Measurements from ENCODE around the gene VANGL2.

VANGL2 gene

DNA sequence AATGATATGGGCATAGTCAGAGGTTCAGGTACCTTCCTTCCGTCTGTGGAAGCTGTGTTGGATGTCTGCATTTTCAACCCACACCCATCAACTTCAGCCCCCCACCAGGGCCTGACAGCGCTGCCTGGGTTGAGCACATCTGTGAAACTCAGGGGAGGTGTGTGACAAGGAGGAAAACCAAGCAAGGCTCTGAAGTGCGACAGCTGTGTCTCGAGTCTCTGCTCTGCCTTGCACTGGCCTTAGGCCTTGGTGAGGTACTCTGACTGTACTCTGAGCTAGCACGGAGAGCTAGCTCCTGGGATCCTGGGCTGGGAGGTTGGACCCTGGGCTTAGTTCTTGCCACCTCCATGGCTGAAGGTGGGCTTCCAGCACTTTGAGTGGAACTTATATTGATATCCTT is 9.1 kb downstream of the VANGL2 start:
- H3K27ac ChIP-seq, result no peak overlapping the region

GRCh38 chr1:160410406-160411005 is 10.1 kb downstream of the VANGL2 start:
- DNase-seq, result no peak
- TF ChIP-seq CTCF (IDR thresholded peaks at IDR 0.05; ENCODE audit: low read depth, low read length), result no peak
- Histone ChIP-seq H3K9me3 (ENCODE audit: severe bottlenecking) (no peaks in the 10 kb centered on the region), H3K4me3 (ENCODE audit: low read depth, low read length) (no peak overlapping the region), H3K27ac (no peak overlapping the region), H3K27me3 (ENCODE audit: insufficient read depth, low read depth, severe bottlenecking) (no peaks in the 10 kb centered on the region), H3K36me3 (peaks cover 50% of the 10 kb centered on the region)

More for the DNA sequence above, 9.1 kb downstream of the VANGL2 start:
- H3K27me3 ChIP-seq (ENCODE audit: insufficient read depth, low read depth, severe bottlenecking), result no peaks in the 10 kb centered on the region
- H3K4me3 ChIP-seq (ENCODE audit: low read depth, low read length), result no peak overlapping the region
- H3K36me3 ChIP-seq, result peaks cover 52% of the 10 kb centered on the region
- DNase-seq, result no peak
- no peaks in the 10 kb centered on the region for H3K9me3 ChIP-seq (ENCODE audit: severe bottlenecking)
- TF ChIP-seq CTCF (IDR thresholded peaks at IDR 0.05; ENCODE audit: low read depth, low read length), result no peak

DNA sequence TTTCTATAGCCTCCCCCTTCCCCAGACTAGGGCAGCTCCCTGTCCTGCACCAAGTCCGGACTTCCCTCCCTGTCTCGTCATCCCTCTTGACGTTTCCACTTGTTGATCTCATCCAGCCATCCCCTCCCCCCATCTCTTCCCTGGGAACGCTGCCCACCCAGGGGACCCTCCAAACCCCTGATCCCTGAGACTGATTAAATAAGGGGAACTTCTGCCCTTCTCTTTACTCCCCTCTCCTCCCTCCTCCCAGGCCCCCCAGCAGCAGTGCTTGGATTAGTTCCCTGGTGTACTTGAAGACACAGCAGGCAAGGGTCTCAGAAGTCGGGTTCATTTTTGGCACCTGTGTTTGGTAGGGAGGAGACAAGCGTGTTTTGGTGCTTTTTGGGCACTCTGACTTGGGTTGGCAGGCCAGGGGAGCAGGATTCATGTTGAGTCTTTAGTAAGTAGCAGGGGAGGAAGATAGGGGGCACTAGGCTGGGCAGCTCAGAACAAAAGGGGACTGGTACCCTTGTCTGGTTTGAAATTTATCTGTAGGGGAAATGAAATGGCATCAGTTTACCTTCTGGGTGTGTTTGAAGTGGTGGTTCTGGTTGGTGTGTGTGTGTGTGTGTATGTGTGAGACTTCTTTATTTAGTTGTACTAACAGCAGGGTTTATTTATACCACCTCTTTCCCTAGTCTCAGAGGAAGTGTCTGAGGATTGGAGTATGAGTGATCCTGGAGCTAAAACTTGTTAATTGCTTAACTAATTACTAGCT is 11.1 kb downstream of the VANGL2 start:
- Histone ChIP-seq H3K27me3 (ENCODE audit: insufficient read depth, low read depth, severe bottlenecking) (no peaks in the 10 kb centered on the region), H3K4me3 (ENCODE audit: low read depth, low read length) (no peak overlapping the region), H3K27ac (no peak overlapping the region), H3K9me3 (ENCODE audit: severe bottlenecking) (no peaks in the 10 kb centered on the region), H3K36me3 (peaks cover 51% of the 10 kb centered on the region)
- TF ChIP-seq CTCF (IDR thresholded peaks at IDR 0.05; ENCODE audit: low read depth, low read length), result peak; percentile 30; the same call in 1 of the 2 replicates
- no peak for DNase-seq

GRCh38 chr1:160412028-160412362 is 11.6 kb downstream of the VANGL2 start:
- Histone ChIP-seq H3K4me3 (ENCODE audit: low read depth, low read length) (no peak overlapping the region), H3K9me3 (ENCODE audit: severe bottlenecking) (no peaks in the 10 kb centered on the region), H3K27me3 (ENCODE audit: insufficient read depth, low read depth, severe bottlenecking) (no peaks in the 10 kb centered on the region), H3K27ac (no peak overlapping the region), H3K36me3 (peaks cover 54% of the 10 kb centered on the region)
- no peak for TF ChIP-seq CTCF (IDR thresholded peaks at IDR 0.05; ENCODE audit: low read depth, low read length)
- DNase-seq, result no peak

DNA sequence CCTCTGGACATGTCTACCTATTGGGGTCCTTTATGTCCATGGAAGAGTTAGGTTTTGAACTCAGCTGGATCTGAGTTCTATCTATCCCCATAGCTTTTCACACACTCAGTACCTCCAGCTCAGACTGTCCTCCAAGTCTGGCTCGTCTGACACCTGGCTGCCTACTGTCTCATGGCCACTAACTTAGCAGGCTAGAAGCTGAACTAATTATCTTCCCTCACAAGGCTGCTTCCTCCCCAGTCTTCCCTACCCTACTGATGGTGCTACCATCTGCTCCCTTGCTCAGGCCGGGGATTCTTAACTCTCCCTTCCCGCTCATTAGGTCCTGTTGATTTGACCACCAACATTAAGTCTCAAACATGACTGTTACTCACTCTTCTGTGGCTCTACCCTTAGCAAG is 13.4 kb downstream of the VANGL2 start:
- 0 out of 2 replicates have a peak, but pooled peaks have one; percentile 5 for TF ChIP-seq CTCF (IDR thresholded peaks at IDR 0.05; ENCODE audit: low read depth, low read length)
- Histone ChIP-seq H3K4me3 (ENCODE audit: low read depth, low read length) (no peak overlapping the region), H3K27ac (peak overlapping the region; percentile 79), H3K27me3 (ENCODE audit: insufficient read depth, low read depth, severe bottlenecking) (no peaks in the 10 kb centered on the region), H3K9me3 (ENCODE audit: severe bottlenecking) (no peaks in the 10 kb centered on the region), H3K36me3 (peaks cover 53% of the 10 kb centered on the region)
- DNase-seq, result peak; percentile 87

All from WERI-Rb-1 (cell line).